GM12873 (cell line): ENCODE measurements around the gene LEPROT.

ENCODE experiments used
- TF ChIP-seq, protein P1 (sequence below): IDR thresholded peaks from 2 replicates; pipeline ENCODE4 v1.5.1; 2012; ENCODE audit warnings: low read depth, mild to moderate bottlenecking, moderate library complexity, low read length, control low read depth; ENCODE audit not compliant: insufficient read depth; ENCODE audit errors: missing control alignments

LEPROT gene

GRCh38 chr1:65388908-65389695 is 31.4 kb upstream of the LEPROT start:
- TF ChIP-seq, protein P1, sequence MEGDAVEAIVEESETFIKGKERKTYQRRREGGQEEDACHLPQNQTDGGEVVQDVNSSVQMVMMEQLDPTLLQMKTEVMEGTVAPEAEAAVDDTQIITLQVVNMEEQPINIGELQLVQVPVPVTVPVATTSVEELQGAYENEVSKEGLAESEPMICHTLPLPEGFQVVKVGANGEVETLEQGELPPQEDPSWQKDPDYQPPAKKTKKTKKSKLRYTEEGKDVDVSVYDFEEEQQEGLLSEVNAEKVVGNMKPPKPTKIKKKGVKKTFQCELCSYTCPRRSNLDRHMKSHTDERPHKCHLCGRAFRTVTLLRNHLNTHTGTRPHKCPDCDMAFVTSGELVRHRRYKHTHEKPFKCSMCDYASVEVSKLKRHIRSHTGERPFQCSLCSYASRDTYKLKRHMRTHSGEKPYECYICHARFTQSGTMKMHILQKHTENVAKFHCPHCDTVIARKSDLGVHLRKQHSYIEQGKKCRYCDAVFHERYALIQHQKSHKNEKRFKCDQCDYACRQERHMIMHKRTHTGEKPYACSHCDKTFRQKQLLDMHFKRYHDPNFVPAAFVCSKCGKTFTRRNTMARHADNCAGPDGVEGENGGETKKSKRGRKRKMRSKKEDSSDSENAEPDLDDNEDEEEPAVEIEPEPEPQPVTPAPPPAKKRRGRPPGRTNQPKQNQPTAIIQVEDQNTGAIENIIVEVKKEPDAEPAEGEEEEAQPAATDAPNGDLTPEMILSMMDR, result no peak

GRCh38 chr1:65392497-65392896 is 28.0 kb upstream of the LEPROT start:
- TF ChIP-seq, protein P1, result no peak

DNA sequence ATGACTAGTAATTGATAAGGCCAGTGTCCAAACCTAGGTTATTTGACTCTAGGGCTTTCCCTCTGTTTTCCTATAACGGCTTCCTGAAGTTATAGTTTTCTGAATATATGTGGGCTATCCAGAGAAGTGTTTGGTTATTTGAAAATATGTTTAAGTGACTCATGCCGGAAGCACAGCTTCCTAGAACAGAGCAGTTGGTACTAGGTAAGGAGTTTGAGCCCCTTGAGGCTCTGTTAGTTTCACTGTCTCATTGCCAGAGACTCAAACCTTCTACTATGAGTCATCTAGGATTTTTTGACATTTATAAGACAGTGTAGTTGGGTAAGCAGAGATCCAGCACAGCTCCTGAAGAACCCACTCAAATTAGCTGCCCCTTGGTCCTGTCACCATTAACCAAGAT is 27.1 kb upstream of the LEPROT start:
- TF ChIP-seq, protein P1, result no peak

DNA sequence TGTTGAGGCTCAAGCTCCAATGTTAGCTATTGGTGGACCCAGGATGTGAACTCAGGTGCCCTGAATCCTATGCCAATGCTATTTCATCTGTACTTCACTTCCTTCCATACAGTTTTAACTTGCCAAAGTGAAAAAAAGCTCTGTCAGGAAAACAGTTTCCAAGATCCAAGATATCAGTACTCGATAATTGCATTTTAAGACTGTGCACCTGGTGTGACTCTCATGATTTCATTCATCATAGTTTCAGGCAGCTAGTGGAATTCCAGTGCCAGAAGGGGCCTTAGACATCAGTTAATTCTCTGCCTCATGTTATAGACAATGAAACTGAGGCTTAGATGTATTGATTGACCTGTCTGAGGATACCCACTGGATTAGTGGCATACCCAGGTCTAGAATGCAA is 26.5 kb upstream of the LEPROT start:
- TF ChIP-seq, protein P1, result no peak

- TF ChIP-seq, protein P1, result no peak
Measured at GRCh38 chr1:65395887-65396612, 24.4 kb upstream of the LEPROT start.

GRCh38 chr1:65398083-65398482 is 22.4 kb upstream of the LEPROT start:
- TF ChIP-seq, protein P1, result no peak

- TF ChIP-seq, protein P1, result no peak
Measured at GRCh38 chr1:65399003-65399402, 21.5 kb upstream of the LEPROT start.
